HG02885 (cell line): Measurements from ENCODE around the gene AGRN.
"Not testable (repeated sequence)": the region's sequence is repeated elsewhere in the genome, so short reads cannot be mapped to it uniquely, and the experiment has no call there.

Experiments used
- ATAC-seq: cut with Tn5 transposase; IDR thresholded peaks from one replicate; pipeline ENCODE4 v1.9.1; 2021; ENCODE audit warnings: mild to moderate bottlenecking; ENCODE audit not compliant: unreplicated experiment, poor library complexity

The AGRN gene

GRCh38 chr1:1088029-1088800, 68.3 kb downstream of the AGRN start:
- no peak for ATAC-seq

GRCh38 chr1:1088801-1089680, 69.1 kb downstream of the AGRN start:
- no peak for ATAC-seq

- no peak for ATAC-seq
Observed at GRCh38 chr1:1089731-1090423, 70.0 kb downstream of the AGRN start.

GRCh38 chr1:1090424-1091343, 70.8 kb downstream of the AGRN start:
- ATAC-seq = no peak

GRCh38 chr1:1091344-1092148, 71.6 kb downstream of the AGRN start:
- ATAC-seq = no peak

- no peak for ATAC-seq
Observed at GRCh38 chr1:1092149-1092855, 72.4 kb downstream of the AGRN start.

GRCh38 chr1:1092894-1093609, 73.1 kb downstream of the AGRN start:
- ATAC-seq = no peak

- no peak for ATAC-seq
Observed at GRCh38 chr1:1093610-1093943, 73.7 kb downstream of the AGRN start.

- ATAC-seq = no peak
Observed at GRCh38 chr1:1094981-1095380, 75.1 kb downstream of the AGRN start.

GRCh38 chr1:1096136-1096535, 76.2 kb downstream of the AGRN start:
- not testable (repeated sequence) for ATAC-seq

GRCh38 chr1:1098681-1099421, 78.9 kb downstream of the AGRN start:
- ATAC-seq = no peak

GRCh38 chr1:1099506-1100183, 79.7 kb downstream of the AGRN start:
- no peak for ATAC-seq

GRCh38 chr1:1100296-1100695, 80.4 kb downstream of the AGRN start:
- ATAC-seq = no peak

GRCh38 chr1:1101503-1101902, 81.6 kb downstream of the AGRN start:
- no peak for ATAC-seq

GRCh38 chr1:1104152-1104551, 84.2 kb downstream of the AGRN start:
- ATAC-seq = not testable (repeated sequence)
